OCI-LY7 (cell line): ENCODE measurements around the gene TXN2. TPM values are rescaled to one million over a fixed set of nuclear protein-coding genes. Genes with fewer than 3 reads are reported as not detected.

Experiments used
- BruUV-seq: library from RNA; stranded (reverse); fragments of 400-500 nt; replicated peaks from 2 replicates; lab custom pipeline; 2021; lab: Mats Ljungman, UMichigan
- CTCF ChIA-PET: fragments of 300-600 bp; sonication (Branson Sonifier 250); formaldehyde crosslinking; loops from one replicate; lab custom pipeline; 2022; ENCODE audit warnings: antibody characterized with exemption; ENCODE audit not compliant: unreplicated experiment; lab: Charles Lee
- POLR2A ChIA-PET: fragments of 300-600 bp; sonication (Branson Sonifier 250); formaldehyde crosslinking; loops from one replicate; lab custom pipeline; 2022; ENCODE audit warnings: antibody characterized with exemption; lab: Charles Lee
- DNase-seq: peaks from one replicate; pipeline ENCODE4 v3.0.0-alpha.2; 2015; ENCODE audit warnings: low spot score
- H2AFZ ChIP-seq: fragments of 200-600 bp; sonication (generic), shearing (Covaris generic); 2 replicates; pipeline ENCODE4 v1.6.1; 2014; ENCODE audit warnings: mild to moderate bottlenecking, antibody characterized with exemption, low read length, moderate library complexity
- H3K27ac ChIP-seq: fragments of 200-600 bp; sonication (generic); 2 replicates; pipeline ENCODE4 v1.5.1; 2014; ENCODE audit warnings: mixed run types, low read depth, mild to moderate bottlenecking, moderate library complexity, low read length, inconsistent platforms; ENCODE audit not compliant: poor library complexity, severe bottlenecking
- H3K36me3 ChIP-seq: fragments of 200-600 bp; sonication (generic); 2 replicates; pipeline ENCODE4 v1.6.1; 2014; ENCODE audit warnings: mild to moderate bottlenecking, antibody characterized with exemption, low read length, moderate library complexity, mixed read lengths; ENCODE audit not compliant: insufficient read depth
- H3K4me1 ChIP-seq: fragments of 200-600 bp; sonication (generic); 2 replicates; pipeline ENCODE4 v1.5.1; 2014; ENCODE audit warnings: mild to moderate bottlenecking, low read length; ENCODE audit not compliant: insufficient read depth, poor library complexity, severe bottlenecking
- H3K4me2 ChIP-seq: fragments of 200-600 bp; sonication (generic); 2 replicates; pipeline ENCODE4 v1.6.1; 2014; ENCODE audit warnings: mild to moderate bottlenecking, low read length
- H3K4me3 ChIP-seq: fragments of 200-600 bp; sonication (generic); 2 replicates; pipeline ENCODE4 v1.5.1; 2014; ENCODE audit warnings: mild to moderate bottlenecking, low read depth, low read length; ENCODE audit not compliant: poor library complexity, severe bottlenecking
- H3K79me2 ChIP-seq: fragments of 200-600 bp; sonication (generic); 2 replicates; pipeline ENCODE4 v1.6.1; 2016; ENCODE audit warnings: low read depth, mild to moderate bottlenecking, low read length, moderate library complexity, mixed read lengths; ENCODE audit not compliant: insufficient read depth
- H3K9me2 ChIP-seq: fragments of 200-600 bp; sonication (generic); 2 replicates; pipeline ENCODE4 v1.6.1; 2016; ENCODE audit warnings: mild to moderate bottlenecking, low read length, mixed read lengths; ENCODE audit not compliant: insufficient read depth
- H3K9me3 ChIP-seq: fragments of 200-600 bp; sonication (generic); 2 replicates; pipeline ENCODE4 v1.6.1; 2014; ENCODE audit warnings: mild to moderate bottlenecking, mixed run types, low read length, mixed read lengths
- H4K20me1 ChIP-seq: fragments of 200-600 bp; sonication (generic); 2 replicates; pipeline ENCODE4 v1.6.1; 2014; ENCODE audit warnings: mild to moderate bottlenecking, antibody characterized with exemption, low read length, moderate library complexity, mixed read lengths; ENCODE audit not compliant: insufficient read depth
- EZH2phosphoT487 ChIP-seq: fragments of 200-600 bp; sonication (generic); IDR thresholded peaks from 2 replicates; pipeline ENCODE4 v1.6.1; 2018; ENCODE audit warnings: low read depth, borderline replicate concordance, mild to moderate bottlenecking, mixed run types, antibody characterized with exemption, low read length, moderate library complexity, mixed read lengths
- intact Hi-C: fragments of 100-400 bp; cut with micrococcal nuclease; formaldehyde crosslinking; loops from one replicate; pipeline ENCODE4 v1.10.0; 2022; ENCODE audit not compliant: unreplicated experiment
- total RNA-seq, 2 experiments: library from RNA; depleted of rRNA in 1 of 2; stranded (reverse); fragments of >200 nt in 1 of 2; shearing (Covaris generic) in 1 of 2; gene quantifications; 2 replicates each; pipeline ENCODE4 v1.2.3, GENCODE V29; 2014 to 2022
- TF ChIP-seq, protein P1 (sequence below): fragments of 200-600 bp; sonication (generic); conservative IDR thresholded peaks from 2 replicates; pipeline ENCODE4 v1.5.1; 2014; ENCODE audit warnings: mild to moderate bottlenecking, antibody characterized with exemption, low read length, moderate library complexity, mixed read lengths

The TXN2 gene
- total RNA-seq, 2 experiments from 2014 or later, result 33.4 to 94.2 TPM

DNA sequence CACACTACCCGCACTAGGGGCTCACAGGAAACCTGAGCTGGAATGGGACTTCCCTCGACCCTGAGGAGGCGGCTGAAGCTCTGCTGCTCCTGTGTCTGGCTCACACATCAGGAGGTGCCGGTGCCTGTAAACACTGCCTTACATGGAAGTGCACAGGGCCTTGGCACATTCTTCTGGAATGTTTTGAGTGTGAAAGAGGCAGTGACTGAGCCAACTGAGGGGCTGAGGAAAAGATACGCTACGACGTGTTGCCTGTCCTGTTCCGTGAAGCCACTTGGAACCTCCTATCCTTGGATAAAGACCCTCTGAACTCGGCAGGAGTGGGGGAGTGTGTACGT lies 10.5 kb downstream of the TXN2 start:
- H3K79me2 ChIP-seq, result no peaks in the 10 kb centered on the region
- H3K9me2 ChIP-seq, result no peaks in the 10 kb centered on the region
- ChIA-PET POLR2A (interaction anchor here (0.6 kb wide), 1 partner anchor 55 kb away, joined by 3 read pairs; no protein-coding TSS in a partner anchor), CTCF (interaction anchor here (1.5 kb wide), 1 partner anchor 169 kb away, joined by 6 read pairs; no protein-coding TSS in a partner anchor)
- no peaks in the 10 kb centered on the region for H4K20me1 ChIP-seq
- no peak overlapping the region for H3K4me3 ChIP-seq
- H3K27ac ChIP-seq, result no peak overlapping the region
- peaks cover 3% of the 10 kb centered on the region for H3K4me1 ChIP-seq
- H3K36me3 ChIP-seq, result peaks cover 79% of the 10 kb centered on the region
- H3K9me3 ChIP-seq, result no peaks in the 10 kb centered on the region
- intact Hi-C loops, result loop anchor here (1.0 to 5.0 kb wide), 2 partner anchors 84 to 170 kb away; partner anchors contain the start of gene MYH9
- no peak for DNase-seq
- no peak overlapping the region for H3K4me2 ChIP-seq
- no peak for TF ChIP-seq EZH2phosphoT487
- TF ChIP-seq, protein P1, sequence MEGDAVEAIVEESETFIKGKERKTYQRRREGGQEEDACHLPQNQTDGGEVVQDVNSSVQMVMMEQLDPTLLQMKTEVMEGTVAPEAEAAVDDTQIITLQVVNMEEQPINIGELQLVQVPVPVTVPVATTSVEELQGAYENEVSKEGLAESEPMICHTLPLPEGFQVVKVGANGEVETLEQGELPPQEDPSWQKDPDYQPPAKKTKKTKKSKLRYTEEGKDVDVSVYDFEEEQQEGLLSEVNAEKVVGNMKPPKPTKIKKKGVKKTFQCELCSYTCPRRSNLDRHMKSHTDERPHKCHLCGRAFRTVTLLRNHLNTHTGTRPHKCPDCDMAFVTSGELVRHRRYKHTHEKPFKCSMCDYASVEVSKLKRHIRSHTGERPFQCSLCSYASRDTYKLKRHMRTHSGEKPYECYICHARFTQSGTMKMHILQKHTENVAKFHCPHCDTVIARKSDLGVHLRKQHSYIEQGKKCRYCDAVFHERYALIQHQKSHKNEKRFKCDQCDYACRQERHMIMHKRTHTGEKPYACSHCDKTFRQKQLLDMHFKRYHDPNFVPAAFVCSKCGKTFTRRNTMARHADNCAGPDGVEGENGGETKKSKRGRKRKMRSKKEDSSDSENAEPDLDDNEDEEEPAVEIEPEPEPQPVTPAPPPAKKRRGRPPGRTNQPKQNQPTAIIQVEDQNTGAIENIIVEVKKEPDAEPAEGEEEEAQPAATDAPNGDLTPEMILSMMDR, result no peak
- BruUV-seq, result no TSS peak
- no peak overlapping the region for H2AFZ ChIP-seq

DNA sequence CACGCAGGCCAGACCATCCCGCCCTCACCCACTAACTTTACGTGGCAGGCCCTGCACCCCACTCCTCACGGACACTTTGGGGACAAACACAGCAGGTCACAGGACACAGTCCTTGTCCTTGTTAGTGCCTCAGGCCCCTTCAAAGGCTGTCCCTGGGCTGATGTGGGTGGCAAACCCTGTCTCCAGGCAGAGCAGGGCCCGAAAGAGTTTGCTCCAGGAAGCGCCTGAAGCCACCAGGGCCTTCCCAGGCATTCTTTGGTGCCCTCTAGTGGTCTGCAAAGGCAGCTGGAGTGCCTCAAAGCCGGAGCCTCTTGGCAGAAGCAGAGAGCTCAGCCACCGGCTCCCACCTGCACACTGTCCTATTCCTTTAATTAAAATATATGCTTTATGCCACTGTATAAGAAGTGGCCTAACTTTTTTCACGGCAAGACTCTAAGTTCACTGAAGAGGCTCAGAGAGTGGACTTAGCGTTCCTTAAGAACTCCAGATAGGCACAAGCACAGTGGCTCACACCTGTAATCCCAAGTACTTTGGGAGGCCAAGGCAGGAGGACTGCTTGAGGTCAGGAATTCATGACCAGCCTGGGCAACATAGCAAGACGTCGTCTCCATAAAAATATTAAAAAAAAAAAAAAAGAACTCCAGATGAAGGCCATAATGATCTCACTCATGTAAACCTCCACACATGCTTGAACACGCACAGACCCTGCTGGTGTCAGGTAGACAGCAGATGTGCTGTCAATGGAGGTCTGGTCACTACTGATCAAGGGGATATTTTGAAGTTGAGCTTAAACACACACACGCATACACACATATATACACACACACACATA lies 11.1 kb downstream of the TXN2 start:
- no peak overlapping the region for H3K4me2 ChIP-seq
- no peak overlapping the region for H2AFZ ChIP-seq
- peaks cover 78% of the 10 kb centered on the region for H3K36me3 ChIP-seq
- peaks cover 3% of the 10 kb centered on the region for H3K4me1 ChIP-seq
- no peaks in the 10 kb centered on the region for H3K9me3 ChIP-seq
- TF ChIP-seq EZH2phosphoT487, result no peak
- TF ChIP-seq, protein P1, result peak; percentile 98
- no TSS peak for BruUV-seq
- DNase-seq, result peak; percentile 88
- intact Hi-C loops, result loop anchor here (1.0 to 5.0 kb wide), 2 partner anchors 83 to 169 kb away; partner anchors contain the start of gene MYH9
- ChIA-PET POLR2A (interaction anchor here (0.6 kb wide), 1 partner anchor 54 kb away, joined by 3 read pairs; no protein-coding TSS in a partner anchor), CTCF (interaction anchor here (0.5 to 1.5 kb wide), 5 partner anchors 15 to 231 kb away, joined by 3 to 6 read pairs (median 4); partner anchors contain the start of gene APOL2)
- H3K9me2 ChIP-seq, result no peaks in the 10 kb centered on the region
- H3K4me3 ChIP-seq, result no peak overlapping the region
- no peaks in the 10 kb centered on the region for H4K20me1 ChIP-seq
- H3K27ac ChIP-seq, result no peak overlapping the region
- no peaks in the 10 kb centered on the region for H3K79me2 ChIP-seq
